Stimulated activated CD8-positive, alpha-beta memory T cell treated with anti-CD3 and anti-CD28 coated beads, Interleukin-7, amount 100 ng/mL, for 24 hours (primary cell): ENCODE results near the gene DQX1.

Experiments used
- DNase-seq: peaks from one replicate; pipeline ENCODE4 v3.0.0-alpha.2; 2020; ENCODE audit warnings: low read depth

DQX1 gene

DNA sequence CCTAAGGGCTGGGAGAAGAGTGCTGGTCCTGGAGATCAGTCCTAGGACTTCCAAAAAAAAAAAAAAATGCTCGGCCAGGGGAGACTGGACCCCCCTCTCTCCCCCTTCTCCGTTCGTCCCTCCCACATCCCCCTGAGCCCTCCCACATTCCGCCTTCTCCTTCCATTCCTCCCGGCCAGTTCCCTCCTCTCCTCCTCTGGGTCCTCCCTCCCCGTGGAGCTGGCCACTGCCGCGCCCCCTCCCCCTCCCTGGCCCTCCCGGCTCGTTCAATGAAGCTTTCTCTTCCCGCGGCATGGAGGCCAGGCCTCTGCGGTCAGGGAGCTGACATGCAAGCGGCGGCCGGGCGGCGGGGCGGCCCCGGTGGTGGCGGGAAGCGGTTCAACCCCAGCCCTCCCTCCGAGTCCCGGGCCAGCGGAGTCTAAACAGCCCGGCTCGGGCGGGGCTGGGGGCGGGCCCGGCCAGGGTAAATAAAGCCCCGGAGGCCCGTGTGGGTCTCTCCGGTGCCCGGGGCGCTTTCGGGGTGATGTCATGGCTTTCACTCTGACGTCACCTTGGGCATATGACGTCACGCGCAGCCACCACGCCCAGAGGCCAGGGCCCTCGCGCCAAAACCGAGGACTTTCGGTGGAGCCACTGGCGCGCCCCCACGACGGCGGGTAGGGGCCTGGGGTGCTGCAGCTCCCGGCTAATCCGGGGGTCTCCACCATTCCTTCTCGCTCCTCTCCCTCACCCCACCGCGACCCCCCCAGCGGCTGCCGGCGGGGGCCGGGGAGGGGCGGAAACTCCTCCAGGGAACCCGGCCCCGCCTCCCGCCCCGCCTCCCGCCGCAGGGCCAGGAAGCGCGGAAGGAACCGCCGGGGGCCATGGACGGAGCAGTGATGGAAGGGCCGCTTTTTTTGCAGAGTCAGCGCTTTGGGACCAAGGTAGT is 28.1 kb upstream of the DQX1 start, which contains the start of the genes DOK1 and LOXL3:
DOK1 (plus strand) TSS at position 829 of the 928 bp plus-strand sequence; CDS start at position 864, 35 bp downstream.
LOXL3 (minus strand) TSS at position 51 of the 928 bp plus-strand sequence. CDS start 1,308 bp downstream, outside the sequence.
- DNase-seq, result peak; percentile 72

DNA sequence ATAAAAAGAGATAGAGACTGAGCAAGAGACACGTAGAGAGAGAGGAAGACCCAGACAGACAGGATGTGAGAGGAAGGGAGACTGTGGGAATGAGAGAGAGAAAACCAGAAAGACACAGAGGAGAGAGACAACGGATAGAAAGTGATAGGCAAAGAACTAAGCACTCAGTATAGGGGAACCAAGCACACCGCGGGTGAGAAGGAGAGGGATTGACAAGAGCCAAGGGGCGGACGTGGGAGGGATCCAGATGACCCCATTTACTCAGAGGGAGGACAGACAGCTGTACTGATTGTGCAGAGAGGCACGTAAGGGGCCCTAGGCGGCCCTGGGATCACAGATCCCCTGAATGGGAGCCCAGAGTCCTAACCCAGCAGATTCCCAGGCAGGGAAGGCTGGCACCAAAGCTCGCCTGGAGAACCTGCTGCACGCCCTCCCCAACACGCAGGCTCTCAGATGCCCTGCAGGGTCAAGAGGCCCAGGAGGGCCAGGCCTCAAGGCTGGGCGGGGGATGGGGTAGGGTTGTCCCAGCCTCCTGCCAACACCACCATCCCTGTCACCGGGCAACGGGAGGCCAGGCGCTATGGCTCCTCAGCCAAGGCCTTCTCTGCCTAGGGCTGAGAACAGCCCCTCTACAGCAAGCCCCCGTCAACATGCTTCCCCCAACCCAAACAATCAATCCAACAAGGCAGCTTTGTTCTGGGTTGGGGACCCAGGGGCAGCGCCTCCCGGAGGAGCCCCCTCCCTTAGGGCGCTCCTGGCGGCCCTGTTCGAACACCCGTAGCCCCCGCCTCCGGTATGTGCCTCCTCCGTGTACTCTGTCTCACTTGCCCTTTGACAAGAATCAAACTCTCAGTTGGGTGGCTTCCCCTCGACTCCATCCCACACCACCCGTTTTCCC is 27.1 kb upstream of the DQX1 start:
- no peak for DNase-seq

DNA sequence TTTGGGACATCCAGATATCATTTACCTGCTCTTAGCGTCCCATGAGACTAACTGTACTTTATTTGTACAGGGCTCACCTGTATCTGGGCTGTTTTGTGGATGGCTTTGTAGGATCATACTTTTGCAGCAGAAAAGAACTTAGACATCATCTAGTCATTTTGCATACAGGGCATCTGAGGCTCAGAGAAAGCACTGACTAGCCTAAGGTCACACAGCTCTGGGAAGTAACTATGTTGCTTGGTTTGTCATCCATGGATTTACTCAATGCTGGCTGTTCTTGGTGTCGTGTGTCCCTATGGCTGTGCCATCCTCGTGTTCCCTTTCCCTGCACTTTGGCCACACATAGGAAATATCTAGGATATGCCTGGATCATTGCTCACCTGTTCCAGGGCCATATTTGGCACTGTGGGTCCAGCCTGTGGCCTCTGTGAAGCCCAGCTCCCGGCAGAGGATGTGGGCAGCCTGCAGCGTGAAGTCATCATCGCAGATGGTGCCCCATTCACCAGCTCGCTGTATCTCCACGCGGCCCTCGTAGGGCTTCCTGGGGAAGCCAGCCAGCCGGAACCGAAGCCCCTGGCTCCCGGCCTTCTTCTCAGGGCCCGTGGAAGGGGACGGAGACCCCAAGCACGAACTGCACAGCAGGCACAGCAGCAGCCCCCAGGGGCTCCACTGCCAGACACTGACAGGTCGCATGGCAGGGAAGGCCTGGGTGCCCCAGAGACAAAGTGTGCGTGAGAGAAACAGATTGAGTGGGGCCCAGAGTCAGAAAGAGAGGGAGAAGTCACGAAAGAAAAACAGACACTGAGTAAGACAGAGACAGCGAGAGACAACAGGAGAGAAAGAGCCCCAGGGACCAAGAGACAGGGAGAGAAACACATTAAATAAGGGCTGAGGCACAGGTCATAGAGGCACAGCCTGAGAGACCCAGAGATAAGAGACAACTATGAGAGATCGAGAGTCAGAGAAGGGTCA is 26.2 kb upstream of the DQX1 start:
- DNase-seq, result no peak

DNA sequence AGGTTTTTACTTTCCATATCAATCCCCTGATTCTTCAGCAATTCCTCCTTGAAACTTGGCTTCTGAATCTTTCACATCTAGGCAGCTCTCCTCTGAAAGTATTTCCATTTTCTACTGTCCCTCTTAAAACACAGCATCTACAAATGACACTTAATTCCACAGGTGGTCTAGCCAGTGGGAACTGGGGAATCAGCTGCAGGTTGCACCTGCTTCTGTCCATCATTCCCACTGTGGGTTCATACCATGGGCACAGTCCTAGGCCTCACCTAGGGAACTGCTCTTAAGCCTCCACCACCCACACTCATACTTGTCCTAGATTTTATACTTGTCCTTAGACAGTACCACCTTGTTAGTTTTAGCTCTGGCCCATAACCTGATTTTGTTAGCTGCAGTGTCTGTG is 25.5 kb upstream of the DQX1 start:
- no peak for DNase-seq

DNA sequence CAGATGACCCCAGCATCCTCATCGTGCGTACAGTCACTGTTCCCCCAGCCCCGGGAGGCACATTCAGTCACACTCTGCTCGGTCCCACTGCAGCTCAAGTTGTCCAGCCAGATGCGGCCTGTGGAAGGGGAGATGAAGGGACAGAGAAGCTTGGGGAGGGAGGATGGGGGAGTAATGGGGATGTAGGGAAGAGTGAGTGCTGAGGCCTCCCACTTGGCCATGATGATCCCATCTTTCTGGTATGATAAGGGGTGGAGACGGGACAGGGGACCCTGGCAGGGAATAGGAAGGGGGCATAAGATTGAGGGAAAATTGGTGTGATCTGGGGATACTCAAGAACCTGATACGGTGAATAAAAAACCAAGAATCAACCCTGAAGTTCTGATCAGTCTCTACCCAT is 24.2 kb upstream of the DQX1 start:
- DNase-seq, result no peak

DNA sequence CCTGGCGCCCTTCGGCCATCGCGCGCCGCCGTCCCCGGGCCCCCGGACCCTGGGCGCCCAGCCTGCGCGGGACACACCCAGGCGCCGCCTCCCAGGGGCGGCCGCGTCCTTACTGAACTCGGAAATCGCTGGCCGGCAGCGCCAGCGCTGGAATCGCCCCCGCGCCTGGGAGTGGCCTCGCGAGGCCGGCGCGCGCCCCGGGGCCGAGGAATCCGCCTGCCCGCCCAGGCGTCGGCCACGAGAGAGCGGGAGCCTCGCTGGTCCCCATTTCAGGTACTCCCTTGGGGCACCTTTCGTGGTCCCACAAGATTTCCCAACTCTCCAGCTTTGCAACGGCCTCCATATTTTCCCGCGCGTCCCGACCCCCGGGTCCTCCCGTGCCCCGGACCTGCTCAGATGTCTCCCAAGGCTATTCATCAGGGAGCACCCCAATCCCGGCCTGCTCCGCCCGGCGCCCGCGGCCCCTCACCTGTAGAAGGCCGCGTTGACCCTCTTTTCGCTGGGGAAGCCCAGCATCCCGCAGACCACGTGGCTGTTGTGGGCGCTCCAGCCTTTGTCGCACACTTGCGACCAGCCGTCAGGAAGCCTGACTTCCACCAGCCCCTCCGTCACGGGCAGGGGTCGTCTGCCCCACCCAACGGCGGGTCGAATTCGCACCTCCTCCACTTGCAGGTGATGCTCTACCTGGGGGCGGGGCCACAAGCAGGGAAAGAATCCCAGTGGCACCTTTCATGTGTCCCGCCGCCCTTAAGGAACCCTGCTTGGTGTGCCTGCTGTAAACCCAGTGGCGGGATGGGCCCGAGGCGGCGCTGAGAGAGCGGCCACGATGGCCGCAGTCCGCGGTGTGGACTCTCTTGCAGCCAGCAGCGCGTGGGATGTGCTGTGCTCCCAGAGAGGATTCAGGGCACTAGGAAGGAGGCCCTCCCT is 23.1 kb upstream of the DQX1 start:
- no peak for DNase-seq

DNA sequence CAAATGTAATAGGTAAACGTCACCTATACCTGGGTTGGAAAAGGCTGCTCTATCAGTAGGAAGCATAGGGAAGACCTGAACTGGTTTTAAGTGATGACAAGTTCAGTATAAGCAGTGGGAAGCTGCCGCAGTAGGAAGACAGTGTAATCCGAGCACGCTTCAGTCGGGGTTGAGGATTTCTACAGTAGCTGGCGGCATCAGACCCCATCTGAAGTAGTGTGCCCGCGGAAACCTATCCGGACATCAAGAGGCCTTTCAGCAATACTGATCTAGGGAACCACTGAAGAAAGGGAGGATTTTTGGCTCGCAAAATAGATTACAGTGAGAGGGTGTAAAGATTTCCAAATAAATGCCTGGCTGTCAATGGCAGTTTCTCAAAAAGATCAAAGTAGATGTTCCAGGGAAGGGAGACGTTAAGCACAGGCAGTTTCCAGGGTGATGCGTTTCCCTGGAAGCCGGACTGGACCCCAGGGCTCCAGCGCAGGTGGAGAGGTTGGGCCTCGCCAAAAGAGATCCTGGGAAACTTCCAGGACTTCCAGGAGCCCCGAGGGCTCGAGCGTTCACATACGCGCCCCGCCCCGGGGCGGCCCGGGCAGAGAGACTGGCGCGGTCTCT is 22.4 kb upstream of the DQX1 start:
- no peak for DNase-seq

DNA sequence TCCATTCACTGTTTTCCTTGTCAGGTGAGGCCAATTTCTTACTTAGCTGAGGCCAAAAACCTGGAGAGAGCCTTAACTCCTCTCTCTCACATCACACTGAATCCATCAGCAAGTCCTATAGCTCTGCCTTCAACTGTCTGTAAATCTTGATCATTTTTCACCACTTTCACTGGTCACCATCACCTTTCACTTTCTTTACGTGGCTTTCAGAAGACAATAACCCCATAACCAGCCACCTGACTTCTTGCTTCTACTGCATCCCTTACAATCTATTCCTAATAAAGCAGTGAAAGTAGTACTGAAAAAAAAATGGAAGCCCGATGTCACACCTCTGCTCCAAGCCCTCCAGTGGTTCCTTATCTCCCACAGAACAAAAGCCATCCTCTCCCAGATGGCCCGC is 20.0 kb upstream of the DQX1 start:
- DNase-seq, result no peak

DNA sequence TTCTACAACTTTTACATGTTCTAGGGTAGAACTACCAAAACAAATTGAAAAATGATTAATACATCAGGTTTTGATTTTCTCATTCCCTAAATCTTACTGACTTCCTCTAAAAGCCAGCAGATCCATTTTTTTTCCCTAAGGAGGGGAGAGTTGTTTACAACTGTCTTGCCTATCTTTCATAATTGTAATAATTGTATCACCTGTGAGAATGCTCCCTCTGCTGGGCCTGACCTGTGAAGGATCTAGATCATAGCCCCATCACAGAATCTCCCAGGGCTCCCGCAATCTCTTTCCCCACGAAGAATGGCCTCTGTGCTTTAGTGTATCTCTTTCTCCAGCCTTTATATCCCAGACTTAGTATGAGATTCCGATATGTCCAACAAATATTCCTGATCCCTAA is 18.6 kb upstream of the DQX1 start:
- DNase-seq, result no peak

DNA sequence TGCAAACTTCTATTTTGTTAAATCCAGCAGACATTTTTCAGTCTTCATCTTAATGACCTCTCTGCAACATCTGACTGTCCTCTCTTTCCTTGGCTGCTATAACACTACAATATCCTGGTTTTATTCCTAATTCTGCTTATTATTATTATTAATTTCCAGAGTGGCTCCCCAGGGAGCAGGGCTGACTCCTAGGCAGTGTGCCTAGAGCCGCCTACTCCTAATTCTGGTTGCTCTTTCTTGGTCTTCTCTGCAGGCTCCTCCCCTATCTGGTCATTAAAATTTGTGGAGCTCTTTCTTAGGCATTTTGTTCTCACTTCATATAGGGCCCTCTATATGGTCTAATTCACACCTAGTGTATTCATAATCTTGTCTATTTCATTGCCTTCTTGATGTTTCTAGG is 16.9 kb upstream of the DQX1 start:
- DNase-seq, result no peak

DNA sequence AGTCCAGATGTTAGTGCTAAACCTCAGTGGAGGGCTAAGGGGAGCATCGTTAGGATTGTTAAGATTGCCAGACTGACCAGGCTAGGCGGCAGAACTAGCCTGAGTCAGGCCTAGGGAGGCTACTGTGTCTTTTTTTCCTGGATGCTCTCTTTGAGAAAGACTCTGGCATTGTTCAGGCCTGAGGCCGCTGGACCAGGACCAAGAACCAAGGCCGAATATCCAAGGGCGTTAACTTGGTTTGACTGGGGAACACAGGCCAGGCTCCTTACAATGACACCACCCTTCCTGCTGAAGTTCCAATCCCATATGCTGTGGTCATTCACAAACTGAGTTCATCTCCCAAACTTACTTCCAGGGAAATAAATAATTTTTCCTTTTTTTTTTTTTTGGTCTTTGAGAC is 14.3 kb upstream of the DQX1 start:
- no peak for DNase-seq

DNA sequence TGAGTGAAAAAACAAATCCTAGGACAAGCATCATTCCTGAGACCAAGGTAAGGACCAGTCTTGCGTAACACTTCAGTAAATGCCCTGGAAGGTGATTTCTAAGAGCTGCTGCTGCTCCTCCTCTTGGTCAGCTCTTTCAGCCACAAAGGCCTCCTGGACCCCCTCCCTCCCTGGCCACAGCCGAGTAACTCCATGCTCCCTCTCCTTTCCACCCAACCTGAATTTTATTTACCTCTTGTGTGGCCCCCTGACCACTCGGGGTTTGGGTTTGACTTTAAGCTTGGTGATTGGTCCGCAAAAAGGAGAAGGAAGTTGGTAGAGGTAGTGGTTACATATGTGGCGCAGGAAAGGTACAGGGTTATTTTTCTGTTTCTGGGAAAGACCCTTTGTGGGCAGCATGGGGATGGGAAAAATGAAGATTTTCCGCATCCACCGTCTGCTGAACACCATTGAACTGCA is 12.9 kb upstream of the DQX1 start:
- DNase-seq, result no peak

DNA sequence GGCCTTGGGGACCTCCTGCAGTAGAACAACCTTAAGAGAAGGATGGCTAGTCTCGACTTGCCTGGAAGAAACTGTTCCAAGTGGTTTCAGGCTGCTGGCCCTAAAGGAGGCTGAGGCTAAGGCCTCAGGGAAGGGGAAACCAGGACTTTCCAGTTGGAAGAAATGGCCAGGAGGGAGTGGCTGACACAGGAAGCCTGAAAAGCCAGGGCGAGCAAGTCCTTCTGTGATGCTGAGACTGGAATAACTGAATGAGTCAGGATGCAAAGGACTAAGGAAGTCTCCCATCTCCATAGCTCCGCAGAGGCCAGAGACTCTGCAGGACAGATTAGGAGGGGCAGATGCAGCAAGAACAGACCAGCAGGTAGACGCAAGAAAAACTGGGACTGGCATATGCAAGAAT is 11.1 kb upstream of the DQX1 start:
- DNase-seq, result no peak

DNA sequence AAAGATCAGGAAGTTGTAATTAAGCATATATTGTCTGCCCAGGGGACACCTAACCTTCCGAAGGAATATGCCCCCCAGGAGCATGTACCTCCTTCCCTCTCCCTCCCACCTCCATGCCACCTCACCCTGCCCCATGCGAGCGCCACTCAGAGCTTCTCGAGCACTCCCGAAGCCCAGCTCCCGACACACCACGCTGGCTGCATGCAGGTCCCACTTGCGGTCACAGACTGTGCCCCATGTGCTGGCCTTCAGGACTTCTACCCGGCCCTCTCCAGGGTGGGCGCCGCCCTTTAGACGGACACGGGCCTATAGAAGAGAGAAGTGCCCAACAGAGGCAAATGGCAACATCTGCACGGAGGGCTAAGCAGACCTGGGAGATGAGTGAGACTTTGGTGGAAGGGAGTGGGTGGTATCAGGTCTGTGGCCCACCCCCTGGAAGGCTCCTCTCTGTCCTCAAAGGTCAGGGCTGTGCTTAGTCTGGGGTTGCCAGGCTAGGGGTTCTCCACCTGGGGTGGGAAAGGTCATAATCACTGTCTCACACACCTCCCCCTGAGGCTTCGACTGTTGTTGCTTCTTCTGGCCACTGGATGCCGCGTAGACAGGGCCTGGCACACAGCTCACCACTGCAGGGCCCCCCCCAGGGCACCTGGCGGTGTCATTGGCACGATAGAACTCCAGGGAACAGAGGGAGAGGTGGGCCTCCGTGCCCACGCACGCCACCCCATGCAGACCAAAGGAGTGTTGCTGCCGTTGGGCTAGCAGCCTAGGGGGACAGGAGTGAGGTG is 10.3 kb upstream of the DQX1 start:
- DNase-seq, result no peak

DNA sequence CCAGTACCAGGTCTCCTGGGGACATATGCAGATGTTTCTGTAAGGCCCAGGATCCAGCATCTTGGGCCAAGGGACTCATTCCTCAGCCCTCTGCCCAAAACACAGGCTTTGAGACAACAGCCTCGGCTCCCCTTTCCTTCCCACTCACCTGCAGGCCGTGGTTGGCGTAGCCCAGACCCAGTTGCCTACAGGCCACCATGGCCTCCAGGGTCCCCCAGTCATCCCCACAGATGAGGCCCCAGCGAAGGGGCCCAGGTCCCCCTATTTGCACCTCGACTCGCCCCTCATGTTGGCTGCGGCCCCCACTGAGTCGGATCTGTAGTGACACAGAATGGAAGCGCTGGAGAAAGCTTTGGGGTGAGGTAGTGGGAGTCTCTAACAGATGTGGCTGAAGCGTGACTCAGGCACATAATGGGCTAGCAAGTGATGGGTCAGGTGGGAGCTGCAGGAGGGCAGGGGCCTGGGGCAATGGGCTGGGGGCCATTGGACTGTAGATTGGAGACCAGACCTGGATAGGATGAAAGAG is 9.5 kb upstream of the DQX1 start:
- DNase-seq, result no peak

DNA sequence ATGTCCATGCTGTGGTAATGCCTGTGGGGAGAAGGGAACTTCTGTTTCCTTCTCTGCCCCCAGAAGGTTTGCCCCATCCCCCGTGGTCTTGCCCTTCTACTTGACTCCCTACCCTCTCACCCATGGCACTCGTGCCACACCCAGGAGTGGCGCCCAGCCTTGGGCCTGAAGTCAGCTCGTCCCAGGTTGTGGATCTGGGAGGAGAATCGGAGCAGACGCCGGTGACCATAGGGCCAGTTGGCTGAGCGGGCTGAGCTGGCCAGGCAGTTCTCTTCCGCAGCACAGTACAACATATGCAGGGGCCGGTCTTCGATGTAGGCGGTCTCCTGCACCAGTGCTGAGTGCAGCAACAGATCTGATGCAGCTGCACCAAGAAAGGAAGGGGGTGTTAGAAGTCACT is 8.4 kb upstream of the DQX1 start:
- no peak for DNase-seq

DNA sequence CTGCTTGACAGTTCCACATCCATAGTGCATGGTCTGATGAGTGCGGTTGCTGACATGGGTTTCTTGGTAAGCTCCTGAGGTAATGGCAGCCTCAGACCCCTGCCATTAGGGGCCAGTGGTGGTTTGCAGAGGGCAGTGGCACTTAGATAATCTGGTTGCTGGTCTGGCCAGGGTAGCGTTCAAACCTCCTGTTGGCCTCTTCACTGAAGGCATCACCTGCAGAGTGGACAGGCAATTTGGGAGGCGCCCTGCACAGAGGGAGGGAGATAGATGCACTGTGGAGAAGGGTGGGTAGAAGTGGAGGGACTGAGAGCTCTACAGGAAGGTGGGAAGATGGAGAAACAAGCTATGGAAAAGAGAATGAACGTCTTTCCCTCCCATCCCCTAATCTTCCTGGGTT is 7.4 kb upstream of the DQX1 start:
- no peak for DNase-seq

DNA sequence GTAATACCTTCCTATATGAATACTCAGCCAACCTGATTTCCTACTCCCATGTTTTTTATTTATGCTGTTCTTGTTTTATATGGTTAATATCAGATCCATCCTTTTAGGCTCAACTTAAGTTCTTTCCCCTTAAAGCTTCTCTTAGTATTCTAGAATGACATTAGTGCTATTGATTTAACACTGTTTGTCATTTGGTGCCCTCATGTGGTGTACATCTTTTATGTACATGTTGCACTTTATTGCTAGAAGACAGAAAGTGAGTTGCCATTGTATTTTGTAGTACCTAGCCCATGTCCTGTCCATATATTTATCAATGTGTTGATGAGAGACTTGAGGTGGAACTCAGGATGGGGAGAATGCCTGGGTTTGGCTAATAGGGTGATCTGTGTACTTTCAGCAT is 6.2 kb upstream of the DQX1 start:
- no peak for DNase-seq

DNA sequence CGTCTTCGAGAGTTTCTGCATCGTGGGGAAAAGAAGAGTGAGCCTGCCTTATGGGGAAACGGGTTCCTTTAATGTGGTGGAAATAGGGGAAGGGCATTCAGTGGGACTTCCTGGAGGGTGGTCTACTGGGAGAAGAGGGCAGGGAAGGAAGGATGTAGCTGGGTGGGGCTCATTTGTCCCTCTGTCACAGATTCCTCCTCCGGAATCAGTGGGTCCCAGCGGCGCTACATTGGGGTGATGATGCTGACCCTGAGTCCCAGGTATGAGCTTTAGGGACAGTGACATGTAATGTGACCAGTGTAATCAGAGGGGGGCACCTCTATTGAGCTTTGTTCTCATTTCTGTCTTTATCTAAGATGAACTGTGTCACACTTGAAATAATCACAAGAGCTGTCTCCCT is 5.6 kb upstream of the DQX1 start:
- DNase-seq, result no peak
